ENCODE measurements around the gene TIGD2. TPM values are rescaled to one million over a fixed set of nuclear protein-coding genes. Genes with fewer than 3 reads are reported as not detected.
A peak's percentile ranks its signal among the peaks of the same experiment; 100 is the strongest.

Gene TIGD2
- total RNA-seq, 1 donor, result 3.4 TPM

- Histone ChIP-seq H3K9me3 (ENCODE audit: low read depth, low read length) (no peaks in the 10 kb centered on the region), H3K4me1 (ENCODE audit: insufficient read depth, low read length) (peaks cover 17% of the 10 kb centered on the region), H3K4me3 (ENCODE audit: low read length) (peak overlapping the region; percentile 73), H3K27me3 (ENCODE audit: insufficient read depth, low read length) (peaks cover 19% of the 10 kb centered on the region)
Observed at GRCh38 chr4:89109841-89110540, 1.3 kb upstream of the TIGD2 start.

- no peaks in the 10 kb centered on the region for H3K9me3 ChIP-seq (ENCODE audit: low read depth, low read length)
- peak overlapping the region; percentile 73 for H3K4me3 ChIP-seq (ENCODE audit: low read length)
- H3K27me3 ChIP-seq (ENCODE audit: insufficient read depth, low read length), result peaks cover 19% of the 10 kb centered on the region
- peaks cover 17% of the 10 kb centered on the region for H3K4me1 ChIP-seq (ENCODE audit: insufficient read depth, low read length)
Observed at GRCh38 chr4:89110541-89110985, 770 bp upstream of the TIGD2 start.

GRCh38 chr4:89111833-89112563, 665 bp downstream of the TIGD2 start:
- Histone ChIP-seq H3K4me1 (ENCODE audit: insufficient read depth, low read length) (peaks cover 17% of the 10 kb centered on the region), H3K27me3 (ENCODE audit: insufficient read depth, low read length) (peaks cover 19% of the 10 kb centered on the region)

GRCh38 chr4:89113415-89113814, 2.1 kb downstream of the TIGD2 start:
- no peaks in the 10 kb centered on the region for H3K9me3 ChIP-seq (ENCODE audit: low read depth, low read length)
- no peak overlapping the region for H3K4me3 ChIP-seq (ENCODE audit: low read length)
- H3K4me1 ChIP-seq (ENCODE audit: insufficient read depth, low read length), result peaks cover 17% of the 10 kb centered on the region
- H3K27me3 ChIP-seq (ENCODE audit: insufficient read depth, low read length), result peaks cover 19% of the 10 kb centered on the region

More at GRCh38 chr4:89111833-89112563, 665 bp downstream of the TIGD2 start:
- peak overlapping the region; percentile 73 for H3K4me3 ChIP-seq (ENCODE audit: low read length)
- H3K9me3 ChIP-seq (ENCODE audit: low read depth, low read length), result no peaks in the 10 kb centered on the region

- Histone ChIP-seq H3K4me1 (ENCODE audit: insufficient read depth, low read length) (peaks cover 17% of the 10 kb centered on the region), H3K4me3 (ENCODE audit: low read length) (no peak overlapping the region), H3K27me3 (ENCODE audit: insufficient read depth, low read length) (peaks cover 16% of the 10 kb centered on the region), H3K9me3 (ENCODE audit: low read depth, low read length) (no peaks in the 10 kb centered on the region)
Observed at GRCh38 chr4:89114100-89114499, 2.8 kb downstream of the TIGD2 start.

GRCh38 chr4:89117115-89117514, 5.8 kb downstream of the TIGD2 start:
- no peak overlapping the region for H3K4me3 ChIP-seq (ENCODE audit: low read length)
- H3K27me3 ChIP-seq (ENCODE audit: insufficient read depth, low read length), result no peaks in the 10 kb centered on the region
- H3K9me3 ChIP-seq (ENCODE audit: low read depth, low read length), result no peaks in the 10 kb centered on the region
- H3K4me1 ChIP-seq (ENCODE audit: insufficient read depth, low read length), result peaks cover 4% of the 10 kb centered on the region

GRCh38 chr4:89119166-89119565, 7.8 kb downstream of the TIGD2 start:
- H3K27me3 ChIP-seq (ENCODE audit: insufficient read depth, low read length), result no peaks in the 10 kb centered on the region
- H3K4me3 ChIP-seq (ENCODE audit: low read length), result no peak overlapping the region
- no peaks in the 10 kb centered on the region for H3K9me3 ChIP-seq (ENCODE audit: low read depth, low read length)
- no peaks in the 10 kb centered on the region for H3K4me1 ChIP-seq (ENCODE audit: insufficient read depth, low read length)

- no peaks in the 10 kb centered on the region for H3K4me1 ChIP-seq (ENCODE audit: insufficient read depth, low read length)
- no peaks in the 10 kb centered on the region for H3K27me3 ChIP-seq (ENCODE audit: insufficient read depth, low read length)
- no peaks in the 10 kb centered on the region for H3K9me3 ChIP-seq (ENCODE audit: low read depth, low read length)
- H3K4me3 ChIP-seq (ENCODE audit: low read length), result no peak overlapping the region
Observed at GRCh38 chr4:89119836-89120235, 8.5 kb downstream of the TIGD2 start.

- Histone ChIP-seq H3K27me3 (ENCODE audit: insufficient read depth, low read length) (no peaks in the 10 kb centered on the region), H3K4me1 (ENCODE audit: insufficient read depth, low read length) (no peaks in the 10 kb centered on the region), H3K9me3 (ENCODE audit: low read depth, low read length) (no peaks in the 10 kb centered on the region), H3K4me3 (ENCODE audit: low read length) (no peak overlapping the region)
Observed at GRCh38 chr4:89121387-89122068, 10.2 kb downstream of the TIGD2 start.

GRCh38 chr4:89123451-89123851, 12.1 kb downstream of the TIGD2 start:
- Histone ChIP-seq H3K9me3 (ENCODE audit: low read depth, low read length) (no peaks in the 10 kb centered on the region), H3K27me3 (ENCODE audit: insufficient read depth, low read length) (no peaks in the 10 kb centered on the region), H3K4me1 (ENCODE audit: insufficient read depth, low read length) (no peaks in the 10 kb centered on the region), H3K4me3 (ENCODE audit: low read length) (no peak overlapping the region)

- Histone ChIP-seq H3K4me3 (ENCODE audit: low read length) (no peak overlapping the region), H3K9me3 (ENCODE audit: low read depth, low read length) (no peaks in the 10 kb centered on the region), H3K27me3 (ENCODE audit: insufficient read depth, low read length) (no peaks in the 10 kb centered on the region), H3K4me1 (ENCODE audit: insufficient read depth, low read length) (no peaks in the 10 kb centered on the region)
Observed at GRCh38 chr4:89125901-89126782, 14.8 kb downstream of the TIGD2 start.

GRCh38 chr4:89129080-89129640, 17.8 kb downstream of the TIGD2 start:
- no peaks in the 10 kb centered on the region for H3K27me3 ChIP-seq (ENCODE audit: insufficient read depth, low read length)
- H3K4me1 ChIP-seq (ENCODE audit: insufficient read depth, low read length), result no peaks in the 10 kb centered on the region
- no peak overlapping the region for H3K4me3 ChIP-seq (ENCODE audit: low read length)
- no peaks in the 10 kb centered on the region for H3K9me3 ChIP-seq (ENCODE audit: low read depth, low read length)

- H3K4me1 ChIP-seq (ENCODE audit: insufficient read depth, low read length), result no peaks in the 10 kb centered on the region
- no peaks in the 10 kb centered on the region for H3K27me3 ChIP-seq (ENCODE audit: insufficient read depth, low read length)
- no peaks in the 10 kb centered on the region for H3K9me3 ChIP-seq (ENCODE audit: low read depth, low read length)
- no peak overlapping the region for H3K4me3 ChIP-seq (ENCODE audit: low read length)
Observed at GRCh38 chr4:89134775-89135319, 23.5 kb downstream of the TIGD2 start.

- H3K9me3 ChIP-seq (ENCODE audit: low read depth, low read length), result no peaks in the 10 kb centered on the region
Observed at GRCh38 chr4:89136525-89136924, 25.2 kb downstream of the TIGD2 start.

More at GRCh38 chr4:89136525-89136924, 25.2 kb downstream of the TIGD2 start:
- H3K27me3 ChIP-seq (ENCODE audit: insufficient read depth, low read length), result no peaks in the 10 kb centered on the region
- no peak overlapping the region for H3K4me3 ChIP-seq (ENCODE audit: low read length)
- H3K4me1 ChIP-seq (ENCODE audit: insufficient read depth, low read length), result no peaks in the 10 kb centered on the region
